ENCODE data around the gene FIP1L1. TPM values are rescaled to one million over a fixed set of nuclear protein-coding genes. Genes with fewer than 3 reads are reported as not detected.

Gene FIP1L1
- total and polyA plus RNA-seq, 9 of the 15 experiments (the other 6 are each of a cell fraction or from before 2014, with no cell fraction given): 34.6 to 137 (median 72.0) TPM

- TF ChIP-seq HIVEP1 (CRISPR knock-in tag; IDR thresholded peaks at IDR 0.05) (0 out of 2 replicates have a peak, but pooled peaks have one; percentile 49), JUND (IDR thresholded peaks at IDR 0.05; ENCODE audit: borderline replicate concordance, low read depth, low read length) (no peak), JUND (tag; IDR thresholded peaks at IDR 0.05; ENCODE audit: borderline replicate concordance, low read depth, low read length) (0 out of 3 replicates have a peak, but pooled peaks have one; percentile 30), CTCFL (IDR thresholded peaks at IDR 0.05; ENCODE audit: borderline replicate concordance, insufficient read depth, low read depth, low read length, poor library complexity, severe bottlenecking) (no peak), CBX5 (IDR thresholded peaks at IDR 0.05; ENCODE audit: borderline replicate concordance, low read depth) (no peak), TFAM (CRISPR knock-in tag; conservative IDR thresholded peaks at IDR 0.05) (no peak), ZNF449 (CRISPR knock-in tag; IDR thresholded peaks at IDR 0.05) (0 out of 2 replicates have a peak, but pooled peaks have one; percentile 19), TFAP4 (CRISPR knock-in tag; IDR thresholded peaks at IDR 0.05; ENCODE audit: borderline replicate concordance) (peak; percentile 81), GTF2A2 (tag; IDR thresholded peaks at IDR 0.05) (no peak), NFYB (IDR thresholded peaks at IDR 0.05; ENCODE audit: extremely low read depth, insufficient read length) (no peak), PKNOX1 (IDR thresholded peaks at IDR 0.05) (peak; percentile 36; the same call in 1 of the 2 replicates), RHOXF2B (CRISPR knock-in tag; conservative IDR thresholded peaks at IDR 0.05) (peak; percentile 32; the same call in 1 of the 2 replicates), UBTF (IDR thresholded peaks at IDR 0.05; ENCODE audit: borderline replicate concordance in 1 of 2, low read depth in 2 of 2, low read length in 2 of 2) (0 out of 4 replicates have a peak, but pooled peaks of 1 of the 2 experiments have one; percentile 52)
Measured at GRCh38 chr4:53507671-53508286, 130.3 kb downstream of the FIP1L1 start (continued).

Data from K562 (cell line).